ENCODE results near the gene MAPKBP1. TPM values are rescaled to one million over a fixed set of nuclear protein-coding genes. Genes with fewer than 3 reads are reported as not detected.

MAPKBP1 gene
- total and polyA plus RNA-seq, 2 of the 8 experiments (the other 6 are each of a cell fraction or from before 2014, with no cell fraction given): 4.3 to 11.3 TPM

GRCh38 chr15:41825145-41825544 is 50.9 kb downstream of the MAPKBP1 start (continued):
- TF ChIP-seq SRF (IDR thresholded peaks at IDR 0.05; ENCODE audit: low read depth, low read length) (no peak), ASH2L (IDR thresholded peaks at IDR 0.05; ENCODE audit: low read length) (no peak), USF2 (IDR thresholded peaks at IDR 0.05; ENCODE audit: low read length) (no peak)

Data from H1 (cell line).